Cardiac muscle cell (in vitro differentiated cells and primary cell): Measurements from ENCODE around the gene SECISBP2. TPM values are rescaled to one million over a fixed set of nuclear protein-coding genes. Genes with fewer than 3 reads are reported as not detected.

ENCODE experiments used
- DNase-seq, 2 donors: peaks; one replicate each; pipeline versions ENCODE4 v3.0.0 to v3.0.0-alpha.2; 2010 to 2017; ENCODE audit warnings: low read depth in 1 of 2, low spot score in 1 of 2
- H3K27ac ChIP-seq: fragments of 200-600 bp; sonication (generic); 2 replicates; pipeline ENCODE4 v1.5.1; 2016
- H3K27me3 ChIP-seq: fragments of 200-600 bp; sonication (generic); 2 replicates; pipeline ENCODE4 v1.6.0; 2016; ENCODE audit warnings: control low read depth
- H3K36me3 ChIP-seq: fragments of 200-600 bp; sonication (generic); 2 replicates; pipeline ENCODE4 v1.5.1; 2016; ENCODE audit warnings: control low read depth
- H3K4me1 ChIP-seq: fragments of 200-600 bp; sonication (generic); 2 replicates; pipeline ENCODE4 v1.8.1; 2017; ENCODE audit warnings: low read depth, mild to moderate bottlenecking, mixed run types
- H3K4me3 ChIP-seq: fragments of 200-600 bp; sonication (generic); 2 replicates; pipeline ENCODE4 v1.5.1; 2016; ENCODE audit warnings: mild to moderate bottlenecking
- H3K9me3 ChIP-seq: fragments of 200-600 bp; sonication (generic); 2 replicates; pipeline ENCODE4 v1.5.1; 2017; ENCODE audit warnings: low read depth, mild to moderate bottlenecking, control low read depth
- CTCF ChIP-seq: IDR thresholded peaks from 2 replicates; pipeline ENCODE4 v1.5.1; 2012; ENCODE audit warnings: low read depth, mild to moderate bottlenecking, low read length
- polyA plus RNA-seq: library from polyadenylated mRNA; unstranded; fragments of >200 nt; fragmentation: Nextera tagmentation; extraction: Ambion mirVana; gene quantifications from 2 replicates; pipeline ENCODE4 v1.2.1, GENCODE V29; 2016
- total RNA-seq: library from RNA; depleted of rRNA; stranded (reverse); fragments of >200 nt; gene quantifications from 2 replicates; pipeline ENCODE4 v1.2.3, GENCODE V29; 2016

Gene SECISBP2
- total and polyA plus RNA-seq, 2 experiments from 2014 or later: 20.4 to 20.5 TPM

GRCh38 chr9:89391585-89391984 is 73.3 kb downstream of the SECISBP2 start:
- H3K36me3 ChIP-seq: peaks cover 31% of the 10 kb centered on the region
- TF ChIP-seq CTCF: no peak
- no peaks in the 10 kb centered on the region for H3K4me1 ChIP-seq

GRCh38 chr9:89394412-89394811 is 76.1 kb downstream of the SECISBP2 start:
- Histone ChIP-seq H3K27ac (no peak overlapping the region), H3K27me3 (no peaks in the 10 kb centered on the region), H3K4me3 (no peak overlapping the region), H3K9me3 (no peaks in the 10 kb centered on the region), H3K4me1 (no peaks in the 10 kb centered on the region), H3K36me3 (peaks cover 19% of the 10 kb centered on the region)
- no peak for TF ChIP-seq CTCF
- DNase-seq: no peak

More at GRCh38 chr9:89391585-89391984, 73.3 kb downstream of the SECISBP2 start:
- Histone ChIP-seq H3K27me3 (no peaks in the 10 kb centered on the region), H3K27ac (no peak overlapping the region), H3K9me3 (no peaks in the 10 kb centered on the region), H3K4me3 (no peak overlapping the region)
- DNase-seq: no peak

- Histone ChIP-seq H3K4me3 (no peak overlapping the region), H3K9me3 (no peaks in the 10 kb centered on the region), H3K27ac (no peak overlapping the region), H3K27me3 (no peaks in the 10 kb centered on the region), H3K36me3 (peaks cover 13% of the 10 kb centered on the region), H3K4me1 (no peaks in the 10 kb centered on the region)
- no peak for DNase-seq
- TF ChIP-seq CTCF: no peak
Observed at GRCh38 chr9:89395931-89396710, 77.8 kb downstream of the SECISBP2 start.

- peaks cover 5% of the 10 kb centered on the region for H3K36me3 ChIP-seq
- TF ChIP-seq CTCF: no peak
Observed at GRCh38 chr9:89397471-89397870, 79.2 kb downstream of the SECISBP2 start.

GRCh38 chr9:89398621-89399020 is 80.3 kb downstream of the SECISBP2 start:
- H3K4me3 ChIP-seq: no peak overlapping the region
- H3K9me3 ChIP-seq: no peaks in the 10 kb centered on the region
- H3K27me3 ChIP-seq: no peaks in the 10 kb centered on the region
- TF ChIP-seq CTCF: no peak
- H3K36me3 ChIP-seq: peaks cover 5% of the 10 kb centered on the region
- no peak for DNase-seq
- H3K27ac ChIP-seq: no peak overlapping the region
- H3K4me1 ChIP-seq: no peaks in the 10 kb centered on the region

More at GRCh38 chr9:89397471-89397870, 79.2 kb downstream of the SECISBP2 start:
- no peaks in the 10 kb centered on the region for H3K27me3 ChIP-seq
- no peak overlapping the region for H3K4me3 ChIP-seq
- DNase-seq: no peak
- H3K9me3 ChIP-seq: no peaks in the 10 kb centered on the region
- H3K4me1 ChIP-seq: no peaks in the 10 kb centered on the region
- H3K27ac ChIP-seq: no peak overlapping the region
